OCI-LY3 (cell line): ENCODE measurements around the gene CAMKK1.

ENCODE experiments used
- H2AFZ ChIP-seq: fragments of 200-600, 300-600 bp; shearing (Covaris generic); 2 replicates; pipeline ENCODE4 v1.6.0; 2014; ENCODE audit warnings: antibody characterized with exemption, low read depth, low read length
- H3K27ac ChIP-seq: fragments of 200-600, 300-600 bp; sonication (generic); 2 replicates; pipeline ENCODE4 v1.5.1; 2014; ENCODE audit warnings: mild to moderate bottlenecking, low read length, moderate library complexity, mixed read lengths
- H3K27me3 ChIP-seq: fragments of 200-600, 300-600 bp; sonication (generic); 2 replicates; pipeline ENCODE4 v1.6.1; 2014; ENCODE audit warnings: low read depth, low read length, mixed read lengths
- H3K36me3 ChIP-seq: fragments of 200-600, 300-600 bp; sonication (generic); replicated peaks from 2 replicates; pipeline ENCODE3; 2014; ENCODE audit warnings: low read depth, low read length, mixed read lengths
- H3K4me1 ChIP-seq: fragments of 300-600, 200-600 bp; sonication (generic); 2 replicates; pipeline ENCODE4 v1.6.1; 2014; ENCODE audit warnings: low read length, mixed read lengths
- H3K4me2 ChIP-seq: fragments of 200-600, 300-600 bp; sonication (generic); 2 replicates; pipeline ENCODE4 v1.6.1; 2014; ENCODE audit warnings: low read length, mixed read lengths
- H3K4me3 ChIP-seq: fragments of 300-600, 200-600 bp; sonication (generic); 2 replicates; pipeline ENCODE4 v1.5.1; 2014; ENCODE audit warnings: antibody characterized with exemption, mild to moderate bottlenecking, low read length, moderate library complexity
- H3K79me2 ChIP-seq: fragments of 300-600, 200-600 bp; shearing (Covaris generic); 2 replicates; pipeline ENCODE4 v1.6.1; 2014; ENCODE audit warnings: mild to moderate bottlenecking, low read length, mixed read lengths
- H3K9ac ChIP-seq: fragments of 300-600, 200-600 bp; shearing (Covaris generic); 2 replicates; pipeline ENCODE4 v1.6.0; 2014; ENCODE audit warnings: mild to moderate bottlenecking, low read length, moderate library complexity
- H3K9me3 ChIP-seq: fragments of 200-600, 300-600 bp; shearing (Covaris generic); 2 replicates; pipeline ENCODE4 v1.6.1; 2014; ENCODE audit warnings: low read length, mixed read lengths; ENCODE audit not compliant: insufficient read depth
- H4K20me1 ChIP-seq: fragments of 200-600, 300-600 bp; sonication (generic); 2 replicates; pipeline ENCODE4 v1.6.1; 2016; ENCODE audit warnings: low read length, mixed read lengths; ENCODE audit not compliant: insufficient read depth
- EZH2phosphoT487 ChIP-seq: fragments of 200-600 bp; shearing (Covaris generic); IDR thresholded peaks from 2 replicates; pipeline ENCODE4 v1.6.1; 2018; ENCODE audit warnings: antibody characterized with exemption, mixed run types, low read depth
- TF ChIP-seq, protein P1 (sequence below): fragments of 200-600, 300-600 bp; sonication (generic); IDR thresholded peaks from 2 replicates; pipeline ENCODE4 v1.5.1; 2014; ENCODE audit warnings: antibody characterized with exemption, low read length, low read depth

Gene CAMKK1

DNA sequence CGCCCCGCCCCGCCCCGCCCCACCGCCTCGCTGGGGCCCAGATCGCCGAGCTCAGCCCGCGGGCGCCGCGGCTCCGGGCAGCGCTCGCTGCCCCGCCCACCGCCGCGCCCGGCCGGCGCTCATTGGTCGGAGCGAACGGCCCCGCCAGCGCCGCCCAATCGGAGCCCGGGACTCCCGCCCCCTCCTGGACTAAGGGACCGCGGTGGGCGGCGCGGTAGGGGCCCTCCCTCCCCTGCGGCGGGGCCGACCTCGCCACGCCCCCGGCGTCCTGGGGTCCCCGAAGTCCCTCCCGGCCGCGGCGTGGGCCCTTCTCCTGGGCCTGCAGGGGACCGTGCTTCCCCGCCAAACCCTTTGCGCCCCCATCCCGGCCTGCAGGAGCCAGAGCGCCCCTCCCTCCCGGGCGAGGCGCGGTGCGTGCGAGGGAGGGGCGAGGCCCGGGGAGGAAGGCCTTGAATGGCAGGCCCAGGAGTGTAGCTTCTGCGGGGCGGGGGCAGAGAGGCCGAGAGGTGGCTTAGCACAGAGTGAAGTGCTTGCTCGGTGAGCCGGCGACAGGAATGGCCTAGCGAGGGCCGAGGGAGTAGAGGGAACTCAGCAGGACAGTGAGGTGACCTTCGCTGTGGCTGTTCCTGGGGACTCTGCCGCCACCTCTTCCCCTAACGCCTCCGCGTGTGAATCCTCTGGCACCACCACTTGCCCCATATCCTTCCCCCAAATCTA is at the start of gene CAMKK1:
CAMKK1 (minus strand) TSS at position 51 of the 717 bp plus-strand sequence. CDS start 7,366 bp downstream, outside the sequence.
- H3K36me3 ChIP-seq = no peaks in the 10 kb centered on the region
- no peaks in the 10 kb centered on the region for H3K9me3 ChIP-seq
- peaks cover 31% of the 10 kb centered on the region for H3K4me1 ChIP-seq
- peak within 1 kb of the TSS; percentile 87 for H3K4me3 ChIP-seq
- H3K79me2 ChIP-seq = no peaks in the 10 kb centered on the region
- peak within 1 kb of the TSS; percentile 61 for H3K9ac ChIP-seq
- peak within 1 kb of the TSS; percentile 89; the same call in 1 of the 2 replicates for H2AFZ ChIP-seq
- H3K4me2 ChIP-seq = peak within 1 kb of the TSS; percentile 90
- H3K27me3 ChIP-seq = peaks cover 18% of the 10 kb centered on the region
- H4K20me1 ChIP-seq = no peaks in the 10 kb centered on the region
- H3K27ac ChIP-seq = no peak within 1 kb of the TSS
- TF ChIP-seq, protein P1, sequence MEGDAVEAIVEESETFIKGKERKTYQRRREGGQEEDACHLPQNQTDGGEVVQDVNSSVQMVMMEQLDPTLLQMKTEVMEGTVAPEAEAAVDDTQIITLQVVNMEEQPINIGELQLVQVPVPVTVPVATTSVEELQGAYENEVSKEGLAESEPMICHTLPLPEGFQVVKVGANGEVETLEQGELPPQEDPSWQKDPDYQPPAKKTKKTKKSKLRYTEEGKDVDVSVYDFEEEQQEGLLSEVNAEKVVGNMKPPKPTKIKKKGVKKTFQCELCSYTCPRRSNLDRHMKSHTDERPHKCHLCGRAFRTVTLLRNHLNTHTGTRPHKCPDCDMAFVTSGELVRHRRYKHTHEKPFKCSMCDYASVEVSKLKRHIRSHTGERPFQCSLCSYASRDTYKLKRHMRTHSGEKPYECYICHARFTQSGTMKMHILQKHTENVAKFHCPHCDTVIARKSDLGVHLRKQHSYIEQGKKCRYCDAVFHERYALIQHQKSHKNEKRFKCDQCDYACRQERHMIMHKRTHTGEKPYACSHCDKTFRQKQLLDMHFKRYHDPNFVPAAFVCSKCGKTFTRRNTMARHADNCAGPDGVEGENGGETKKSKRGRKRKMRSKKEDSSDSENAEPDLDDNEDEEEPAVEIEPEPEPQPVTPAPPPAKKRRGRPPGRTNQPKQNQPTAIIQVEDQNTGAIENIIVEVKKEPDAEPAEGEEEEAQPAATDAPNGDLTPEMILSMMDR = no peak
- TF ChIP-seq EZH2phosphoT487 = no peak

- TF ChIP-seq, protein P1 = no peak
- TF ChIP-seq EZH2phosphoT487 = no peak
- Histone ChIP-seq H3K79me2 (no peaks in the 10 kb centered on the region), H3K27me3 (no peaks in the 10 kb centered on the region), H3K36me3 (peaks cover 31% of the 10 kb centered on the region), H4K20me1 (no peaks in the 10 kb centered on the region), H3K27ac (no peak overlapping the region), H3K4me2 (no peak overlapping the region), H2AFZ (no peak overlapping the region), H3K9me3 (no peaks in the 10 kb centered on the region), H3K4me3 (no peak overlapping the region), H3K9ac (no peak overlapping the region), H3K4me1 (no peaks in the 10 kb centered on the region)
Observed at GRCh38 chr17:3940965-3941698, 48.3 kb upstream of the CAMKK1 start.

DNA sequence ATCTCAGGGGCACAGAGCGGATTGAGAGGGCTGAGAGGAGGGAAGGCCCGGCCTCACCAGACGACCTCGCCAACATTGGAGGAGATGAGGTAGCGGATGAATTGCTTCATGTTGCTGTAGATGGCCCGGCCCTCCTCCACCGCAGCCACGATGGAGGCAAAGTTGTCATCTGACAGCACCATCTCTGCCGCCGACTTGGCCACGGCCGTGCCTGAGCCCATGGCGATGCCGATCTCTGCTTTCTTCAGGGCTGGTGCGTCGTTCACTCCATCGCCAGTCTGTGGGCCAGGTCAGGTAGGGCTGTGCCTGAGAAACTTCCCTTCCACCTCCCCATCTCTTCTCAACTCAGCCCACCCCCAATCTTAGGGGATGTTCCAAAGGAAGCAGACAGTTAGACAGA is 44.5 kb upstream of the CAMKK1 start:
- H3K27ac ChIP-seq = no peak overlapping the region
- no peaks in the 10 kb centered on the region for H3K9me3 ChIP-seq
- H3K4me3 ChIP-seq = no peak overlapping the region
- no peak overlapping the region for H2AFZ ChIP-seq
- TF ChIP-seq, protein P1 = no peak
- H3K36me3 ChIP-seq = peaks cover 30% of the 10 kb centered on the region
- H3K79me2 ChIP-seq = no peaks in the 10 kb centered on the region
- no peaks in the 10 kb centered on the region for H4K20me1 ChIP-seq
- H3K4me1 ChIP-seq = no peaks in the 10 kb centered on the region
- no peaks in the 10 kb centered on the region for H3K27me3 ChIP-seq
- no peak overlapping the region for H3K4me2 ChIP-seq
- no peak overlapping the region for H3K9ac ChIP-seq

- Histone ChIP-seq H3K9ac (no peak overlapping the region), H2AFZ (no peak overlapping the region), H3K4me2 (no peak overlapping the region)
Observed at GRCh38 chr17:3935825-3936355, 43.0 kb upstream of the CAMKK1 start.

More at GRCh38 chr17:3935825-3936355, 43.0 kb upstream of the CAMKK1 start:
- peaks cover 27% of the 10 kb centered on the region for H3K36me3 ChIP-seq
- H4K20me1 ChIP-seq = no peaks in the 10 kb centered on the region
- TF ChIP-seq, protein P1 = no peak
- no peak for TF ChIP-seq EZH2phosphoT487
- no peaks in the 10 kb centered on the region for H3K9me3 ChIP-seq
- H3K4me3 ChIP-seq = no peak overlapping the region
- no peak overlapping the region for H3K27ac ChIP-seq
- H3K27me3 ChIP-seq = no peaks in the 10 kb centered on the region
- no peaks in the 10 kb centered on the region for H3K4me1 ChIP-seq
- H3K79me2 ChIP-seq = no peaks in the 10 kb centered on the region
